ENCODE measurements around the gene MRM2.

The MRM2 gene

GRCh38 chr7:2230882-2231281 lies 11.1 kb downstream of the MRM2 start:
- TF ChIP-seq, protein P1, sequence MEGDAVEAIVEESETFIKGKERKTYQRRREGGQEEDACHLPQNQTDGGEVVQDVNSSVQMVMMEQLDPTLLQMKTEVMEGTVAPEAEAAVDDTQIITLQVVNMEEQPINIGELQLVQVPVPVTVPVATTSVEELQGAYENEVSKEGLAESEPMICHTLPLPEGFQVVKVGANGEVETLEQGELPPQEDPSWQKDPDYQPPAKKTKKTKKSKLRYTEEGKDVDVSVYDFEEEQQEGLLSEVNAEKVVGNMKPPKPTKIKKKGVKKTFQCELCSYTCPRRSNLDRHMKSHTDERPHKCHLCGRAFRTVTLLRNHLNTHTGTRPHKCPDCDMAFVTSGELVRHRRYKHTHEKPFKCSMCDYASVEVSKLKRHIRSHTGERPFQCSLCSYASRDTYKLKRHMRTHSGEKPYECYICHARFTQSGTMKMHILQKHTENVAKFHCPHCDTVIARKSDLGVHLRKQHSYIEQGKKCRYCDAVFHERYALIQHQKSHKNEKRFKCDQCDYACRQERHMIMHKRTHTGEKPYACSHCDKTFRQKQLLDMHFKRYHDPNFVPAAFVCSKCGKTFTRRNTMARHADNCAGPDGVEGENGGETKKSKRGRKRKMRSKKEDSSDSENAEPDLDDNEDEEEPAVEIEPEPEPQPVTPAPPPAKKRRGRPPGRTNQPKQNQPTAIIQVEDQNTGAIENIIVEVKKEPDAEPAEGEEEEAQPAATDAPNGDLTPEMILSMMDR (conservative IDR thresholded peaks at IDR 0.05; ENCODE audit: control insufficient read depth, insufficient read depth, low read depth, low read length): no peak
- no peak overlapping the region for H3K4me3 ChIP-seq (ENCODE audit: control insufficient read depth, low read depth, low read length)

DNA sequence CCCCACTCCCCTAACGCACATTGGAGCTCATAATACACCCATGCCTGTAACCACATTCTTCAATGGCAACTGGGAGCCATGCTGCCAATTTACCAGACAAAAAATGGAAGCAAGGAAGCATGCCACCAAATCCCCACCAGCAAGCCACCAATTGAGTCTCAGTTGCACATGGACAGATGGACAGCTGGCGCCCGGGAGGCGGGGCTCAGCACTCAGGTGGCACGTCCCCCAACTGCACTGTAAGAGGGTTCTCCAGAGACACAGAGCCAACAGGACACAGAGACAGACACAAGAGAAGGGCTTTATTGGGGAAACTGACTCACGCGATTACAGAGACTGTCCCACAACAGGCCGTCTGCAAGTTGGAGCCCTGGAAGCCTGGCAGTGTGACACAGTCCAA lies 11.8 kb downstream of the MRM2 start:
- DNase-seq (ENCODE audit: low read depth): no peak

More at GRCh38 chr7:2230882-2231281, 11.1 kb downstream of the MRM2 start:
- no peak for DNase-seq (ENCODE audit: low read depth)

GRCh38 chr7:2229467-2229866 lies 12.5 kb downstream of the MRM2 start:
- no peak for DNase-seq (ENCODE audit: low read depth)
- TF ChIP-seq, protein P1 (conservative IDR thresholded peaks at IDR 0.05; ENCODE audit: control insufficient read depth, insufficient read depth, low read depth, low read length): no peak
- H3K4me3 ChIP-seq (ENCODE audit: control insufficient read depth, low read depth, low read length): no peak overlapping the region

More for the DNA sequence above, 11.8 kb downstream of the MRM2 start:
- TF ChIP-seq, protein P1 (conservative IDR thresholded peaks at IDR 0.05; ENCODE audit: control insufficient read depth, insufficient read depth, low read depth, low read length): no peak
- H3K4me3 ChIP-seq (ENCODE audit: control insufficient read depth, low read depth, low read length): no peak overlapping the region

GRCh38 chr7:2228921-2229320 lies 13.1 kb downstream of the MRM2 start:
- DNase-seq (ENCODE audit: low read depth): no peak
- H3K4me3 ChIP-seq (ENCODE audit: control insufficient read depth, low read depth, low read length): no peak overlapping the region
- TF ChIP-seq, protein P1 (conservative IDR thresholded peaks at IDR 0.05; ENCODE audit: control insufficient read depth, insufficient read depth, low read depth, low read length): no peak

DNA sequence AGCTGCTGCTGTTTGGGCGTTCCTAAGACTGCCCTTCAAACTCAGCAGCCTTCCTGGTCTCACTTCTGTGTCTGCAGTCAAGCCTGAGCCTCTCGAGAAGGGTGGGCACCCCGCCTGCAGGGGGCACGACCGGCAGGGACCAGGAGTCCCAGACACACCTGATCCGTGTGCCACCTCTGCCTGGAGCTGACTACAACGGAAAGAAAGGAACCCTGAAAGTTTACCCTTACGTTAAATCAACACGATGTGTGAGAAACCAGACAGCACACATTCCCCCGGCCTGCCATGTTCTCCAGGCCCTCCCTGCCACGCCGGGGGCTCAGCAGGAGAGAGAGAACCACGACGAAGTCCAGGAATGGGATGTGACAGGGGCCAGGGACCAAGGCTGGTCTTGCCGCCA lies 14.3 kb downstream of the MRM2 start:
- no peak for DNase-seq (ENCODE audit: low read depth)
- TF ChIP-seq, protein P1 (conservative IDR thresholded peaks at IDR 0.05; ENCODE audit: control insufficient read depth, insufficient read depth, low read depth, low read length): no peak
- H3K4me3 ChIP-seq (ENCODE audit: control insufficient read depth, low read depth, low read length): no peak overlapping the region

- H3K4me3 ChIP-seq (ENCODE audit: control insufficient read depth, low read depth, low read length): no peak overlapping the region
- TF ChIP-seq, protein P1 (conservative IDR thresholded peaks at IDR 0.05; ENCODE audit: control insufficient read depth, insufficient read depth, low read depth, low read length): no peak
- no peak for DNase-seq (ENCODE audit: low read depth)
Observed at GRCh38 chr7:2225830-2226229, 16.2 kb downstream of the MRM2 start.

DNA sequence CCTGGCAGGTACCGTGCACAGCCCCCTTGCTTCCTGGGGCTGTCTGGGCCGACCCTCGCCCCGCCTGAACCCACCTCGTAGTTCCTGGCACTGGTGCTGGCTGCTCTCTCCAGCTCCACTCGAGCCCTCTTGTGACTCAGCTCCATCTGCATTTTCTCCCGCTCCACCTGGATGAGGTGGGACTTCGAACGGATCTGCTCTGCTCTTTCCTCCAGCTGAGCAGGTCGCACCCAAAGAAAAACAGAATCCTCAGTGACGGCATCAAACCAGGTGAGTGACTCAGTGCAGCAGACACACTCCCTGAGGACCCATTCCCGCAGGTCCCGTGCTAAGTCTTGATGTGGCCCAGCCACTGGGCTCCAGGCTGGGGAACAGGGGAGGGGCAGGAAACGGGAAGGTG lies 16.7 kb downstream of the MRM2 start:
- DNase-seq (ENCODE audit: low read depth): no peak
- H3K4me3 ChIP-seq (ENCODE audit: control insufficient read depth, low read depth, low read length): no peak overlapping the region
- TF ChIP-seq, protein P1 (conservative IDR thresholded peaks at IDR 0.05; ENCODE audit: control insufficient read depth, insufficient read depth, low read depth, low read length): no peak
